GM18507 (cell line): ENCODE measurements around the gene SNTG2.

Source experiments
- DNase-seq: peaks from one replicate; pipeline ENCODE4 v3.0.0; 2011; ENCODE audit warnings: low read depth; ENCODE audit not compliant: insufficient read length; ENCODE audit errors: extremely low spot score
- FAIRE-seq: peaks from 2 replicates; lab custom pipeline; 2011; peaks lifted over from hg19 to GRCh38; lab: Jason Lieb, UNC

The SNTG2 gene

GRCh38 chr2:1037066-1037465, 86.4 kb downstream of the SNTG2 start:
- DNase-seq: no peak
- no peak for FAIRE-seq

GRCh38 chr2:1039549-1039948, 88.9 kb downstream of the SNTG2 start:
- FAIRE-seq: no peak
- no peak for DNase-seq

- DNase-seq (no peak), FAIRE-seq (no peak)
Observed at GRCh38 chr2:1041012-1041805, 90.6 kb downstream of the SNTG2 start.

GRCh38 chr2:1045109-1045508, 94.5 kb downstream of the SNTG2 start:
- FAIRE-seq (no peak), DNase-seq (no peak)

GRCh38 chr2:1046067-1046466, 95.4 kb downstream of the SNTG2 start:
- no peak for FAIRE-seq

GRCh38 chr2:1047485-1047884, 96.8 kb downstream of the SNTG2 start:
- DNase-seq: no peak
- no peak for FAIRE-seq

More at GRCh38 chr2:1046067-1046466, 95.4 kb downstream of the SNTG2 start:
- no peak for DNase-seq

GRCh38 chr2:1049691-1050090, 99.0 kb downstream of the SNTG2 start:
- DNase-seq (no peak), FAIRE-seq (no peak)

GRCh38 chr2:1051075-1051474, 100.4 kb downstream of the SNTG2 start:
- DNase-seq (no peak), FAIRE-seq (no peak)

- DNase-seq (no peak), FAIRE-seq (no peak)
Observed at GRCh38 chr2:1052771-1053191, 102.1 kb downstream of the SNTG2 start.

GRCh38 chr2:1053786-1054185, 103.1 kb downstream of the SNTG2 start:
- DNase-seq (no peak), FAIRE-seq (no peak)

GRCh38 chr2:1054399-1054798, 103.8 kb downstream of the SNTG2 start:
- no peak for FAIRE-seq
- DNase-seq: no peak

GRCh38 chr2:1055014-1055595, 104.5 kb downstream of the SNTG2 start:
- DNase-seq (no peak), FAIRE-seq (no peak)

GRCh38 chr2:1060372-1060771, 109.7 kb downstream of the SNTG2 start:
- no peak for DNase-seq
- no peak for FAIRE-seq

GRCh38 chr2:1060987-1061386, 110.3 kb downstream of the SNTG2 start:
- FAIRE-seq: no peak
- DNase-seq: no peak

GRCh38 chr2:1068241-1068640, 117.6 kb downstream of the SNTG2 start:
- no peak for FAIRE-seq
- no peak for DNase-seq

GRCh38 chr2:1068822-1069221, 118.2 kb downstream of the SNTG2 start:
- no peak for FAIRE-seq
- DNase-seq: no peak

- DNase-seq: no peak
- FAIRE-seq: no peak
Observed at GRCh38 chr2:1069847-1070246, 119.2 kb downstream of the SNTG2 start.

- DNase-seq (no peak), FAIRE-seq (no peak)
Observed at GRCh38 chr2:1070601-1071000, 120.0 kb downstream of the SNTG2 start.

GRCh38 chr2:1071650-1072049, 121.0 kb downstream of the SNTG2 start:
- DNase-seq (no peak), FAIRE-seq (no peak)

GRCh38 chr2:1072250-1072649, 121.6 kb downstream of the SNTG2 start:
- FAIRE-seq (no peak), DNase-seq (no peak)

- no peak for DNase-seq
- no peak for FAIRE-seq
Observed at GRCh38 chr2:1077911-1078310, 127.3 kb downstream of the SNTG2 start.
